Panc1 (cell line): Measurements from ENCODE around the gene PPOX.

Source experiments
- TF ChIP-seq, protein P1 (sequence below): fragments of 450-650 bp; IDR thresholded peaks from 2 replicates; pipeline ENCODE4 v1.5.1; 2017; ENCODE audit warnings: mild to moderate bottlenecking
- TF ChIP-seq, protein P2 (sequence below), 2 experiments: IDR thresholded peaks; 2 replicates each; pipeline ENCODE4 v1.6.1; 2011 to 2012; ENCODE audit warnings: low read depth in 2 of 2, control low read depth in 1 of 2, low read length in 1 of 2, mild to moderate bottlenecking in 1 of 2, moderate library complexity in 1 of 2; ENCODE audit not compliant: insufficient read depth in 1 of 2

DNA sequence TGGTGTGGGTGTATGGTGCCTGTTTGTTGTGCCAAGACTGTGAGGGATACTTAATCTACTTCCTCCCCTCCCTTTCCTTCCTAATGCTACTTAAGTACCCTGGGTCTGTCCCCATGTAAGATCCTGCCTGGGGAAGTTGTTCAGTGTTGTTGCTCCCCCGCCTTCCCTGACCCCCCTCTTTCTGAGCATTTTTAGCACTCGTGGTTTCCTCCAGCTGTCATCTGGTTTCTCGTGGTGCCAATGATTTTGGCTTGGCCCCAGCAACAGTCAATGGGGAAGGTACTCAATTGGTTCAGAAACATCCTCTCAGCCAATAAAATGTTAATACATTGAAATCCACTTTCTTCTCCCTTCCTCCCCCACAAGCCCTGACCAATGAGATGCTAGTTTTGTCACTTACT is 19.1 kb downstream of the PPOX start:
- TF ChIP-seq, protein P1, sequence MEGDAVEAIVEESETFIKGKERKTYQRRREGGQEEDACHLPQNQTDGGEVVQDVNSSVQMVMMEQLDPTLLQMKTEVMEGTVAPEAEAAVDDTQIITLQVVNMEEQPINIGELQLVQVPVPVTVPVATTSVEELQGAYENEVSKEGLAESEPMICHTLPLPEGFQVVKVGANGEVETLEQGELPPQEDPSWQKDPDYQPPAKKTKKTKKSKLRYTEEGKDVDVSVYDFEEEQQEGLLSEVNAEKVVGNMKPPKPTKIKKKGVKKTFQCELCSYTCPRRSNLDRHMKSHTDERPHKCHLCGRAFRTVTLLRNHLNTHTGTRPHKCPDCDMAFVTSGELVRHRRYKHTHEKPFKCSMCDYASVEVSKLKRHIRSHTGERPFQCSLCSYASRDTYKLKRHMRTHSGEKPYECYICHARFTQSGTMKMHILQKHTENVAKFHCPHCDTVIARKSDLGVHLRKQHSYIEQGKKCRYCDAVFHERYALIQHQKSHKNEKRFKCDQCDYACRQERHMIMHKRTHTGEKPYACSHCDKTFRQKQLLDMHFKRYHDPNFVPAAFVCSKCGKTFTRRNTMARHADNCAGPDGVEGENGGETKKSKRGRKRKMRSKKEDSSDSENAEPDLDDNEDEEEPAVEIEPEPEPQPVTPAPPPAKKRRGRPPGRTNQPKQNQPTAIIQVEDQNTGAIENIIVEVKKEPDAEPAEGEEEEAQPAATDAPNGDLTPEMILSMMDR, result no peak
- TF ChIP-seq, protein P2, sequence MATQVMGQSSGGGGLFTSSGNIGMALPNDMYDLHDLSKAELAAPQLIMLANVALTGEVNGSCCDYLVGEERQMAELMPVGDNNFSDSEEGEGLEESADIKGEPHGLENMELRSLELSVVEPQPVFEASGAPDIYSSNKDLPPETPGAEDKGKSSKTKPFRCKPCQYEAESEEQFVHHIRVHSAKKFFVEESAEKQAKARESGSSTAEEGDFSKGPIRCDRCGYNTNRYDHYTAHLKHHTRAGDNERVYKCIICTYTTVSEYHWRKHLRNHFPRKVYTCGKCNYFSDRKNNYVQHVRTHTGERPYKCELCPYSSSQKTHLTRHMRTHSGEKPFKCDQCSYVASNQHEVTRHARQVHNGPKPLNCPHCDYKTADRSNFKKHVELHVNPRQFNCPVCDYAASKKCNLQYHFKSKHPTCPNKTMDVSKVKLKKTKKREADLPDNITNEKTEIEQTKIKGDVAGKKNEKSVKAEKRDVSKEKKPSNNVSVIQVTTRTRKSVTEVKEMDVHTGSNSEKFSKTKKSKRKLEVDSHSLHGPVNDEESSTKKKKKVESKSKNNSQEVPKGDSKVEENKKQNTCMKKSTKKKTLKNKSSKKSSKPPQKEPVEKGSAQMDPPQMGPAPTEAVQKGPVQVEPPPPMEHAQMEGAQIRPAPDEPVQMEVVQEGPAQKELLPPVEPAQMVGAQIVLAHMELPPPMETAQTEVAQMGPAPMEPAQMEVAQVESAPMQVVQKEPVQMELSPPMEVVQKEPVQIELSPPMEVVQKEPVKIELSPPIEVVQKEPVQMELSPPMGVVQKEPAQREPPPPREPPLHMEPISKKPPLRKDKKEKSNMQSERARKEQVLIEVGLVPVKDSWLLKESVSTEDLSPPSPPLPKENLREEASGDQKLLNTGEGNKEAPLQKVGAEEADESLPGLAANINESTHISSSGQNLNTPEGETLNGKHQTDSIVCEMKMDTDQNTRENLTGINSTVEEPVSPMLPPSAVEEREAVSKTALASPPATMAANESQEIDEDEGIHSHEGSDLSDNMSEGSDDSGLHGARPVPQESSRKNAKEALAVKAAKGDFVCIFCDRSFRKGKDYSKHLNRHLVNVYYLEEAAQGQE (IDR thresholded peaks at IDR 0.05; ENCODE audit: insufficient read depth in 1 of 2, low read depth in 2 of 2, low read length in 1 of 2), result no peak
